Endodermal cell (in vitro differentiated cells): ENCODE data around the gene SCUBE3. TPM values are rescaled to one million over a fixed set of nuclear protein-coding genes. Genes with fewer than 3 reads are reported as not detected.
A peak's percentile ranks its signal among the peaks of the same experiment; 100 is the strongest.

Source experiments
- DNase-seq: peaks from one replicate; pipeline ENCODE4 v3.0.0-alpha.2; 2017
- H3K27ac ChIP-seq: 2 replicates; pipeline ENCODE4 v1.5.1; 2013; ENCODE audit warnings: mild to moderate bottlenecking, low read depth, low read length, moderate library complexity
- H3K27me3 ChIP-seq: 2 replicates; pipeline ENCODE4 v1.6.1; 2013; ENCODE audit warnings: mild to moderate bottlenecking, low read length, moderate library complexity; ENCODE audit not compliant: insufficient read depth, control insufficient read depth, poor library complexity, severe bottlenecking
- H3K36me3 ChIP-seq: 2 replicates; pipeline ENCODE4 v1.7.0; 2013; ENCODE audit warnings: mild to moderate bottlenecking, low read length, moderate library complexity; ENCODE audit not compliant: control insufficient read depth, insufficient read depth
- H3K4me1 ChIP-seq: one replicate; pipeline ENCODE4 v1.7.0; 2013; ENCODE audit warnings: low read length; ENCODE audit not compliant: control insufficient read depth, insufficient read depth
- H3K4me3 ChIP-seq: 2 replicates; pipeline ENCODE4 v1.5.1; 2013; ENCODE audit warnings: mild to moderate bottlenecking, low read length, moderate library complexity
- H3K9ac ChIP-seq: 2 replicates; pipeline ENCODE4 v1.6.1; 2013; ENCODE audit warnings: mild to moderate bottlenecking, low read length, moderate library complexity; ENCODE audit not compliant: poor library complexity, severe bottlenecking; ENCODE audit errors: extremely low read depth
- H3K9me3 ChIP-seq: 2 replicates; pipeline ENCODE4 v1.6.1; 2013; ENCODE audit warnings: mild to moderate bottlenecking, low read length, moderate library complexity; ENCODE audit not compliant: control insufficient read depth
- H3K27ac Mint-ChIP-seq: 2 replicates; pipeline ENCODE4 v1.8.0; 2020; ENCODE audit warnings: mixed read lengths
- H3K27me3 Mint-ChIP-seq: 2 replicates; pipeline ENCODE4 v1.8.0; 2021; ENCODE audit warnings: mild to moderate bottlenecking, mixed read lengths; ENCODE audit not compliant: insufficient read depth
- H3K36me3 Mint-ChIP-seq: 2 replicates; pipeline ENCODE4 v1.8.0; 2020; ENCODE audit warnings: low read depth, mixed read lengths
- H3K4me1 Mint-ChIP-seq: 2 replicates; pipeline ENCODE4 v1.8.0; 2020; ENCODE audit warnings: mixed read lengths
- H3K4me3 Mint-ChIP-seq: 2 replicates; pipeline ENCODE4 v1.8.0; 2020; ENCODE audit warnings: mild to moderate bottlenecking, moderate library complexity, mixed read lengths
- H3K9me3 Mint-ChIP-seq: 2 replicates; pipeline ENCODE4 v1.8.0; 2020; ENCODE audit warnings: mild to moderate bottlenecking, mixed read lengths
- CTCF ChIP-seq: fragments of 200-600 bp; sonication (generic); conservative IDR thresholded peaks from 2 replicates; pipeline ENCODE4 v1.5.0; 2021; ENCODE audit warnings: antibody characterized with exemption, mild to moderate bottlenecking
- WGBS, 2 experiments: methylation state at CpG; one replicate each; pipeline versions ENCODE4 v1.1.5 to v1.1.7; 2013; ENCODE audit warnings: missing lambda C conversion rate in 2 of 2, mixed read lengths in 1 of 2; ENCODE audit not compliant: insufficient coverage in 1 of 2, insufficient read length in 1 of 2; 5-methylcytosine and 5-hydroxymethylcytosine counted together
- total RNA-seq, 2 donors: library from RNA; stranded (reverse); fragmentation: NEBNext Ultra II Directional in 1 of 2; extraction: Animal tissue kit (Norgen Biotek cat#: 25700) in 1 of 2; gene quantifications; 2 replicates in 1 of 2; 3 replicates in 1 of 2; pipeline ENCODE4 v1.2.1, GENCODE V29; 2021

The SCUBE3 gene
- total RNA-seq, 2 donors from 2014 or later: 0.27 to 0.86 TPM

GRCh38 chr6:35181933-35182612, 31.7 kb upstream of the SCUBE3 start:
- WGBS, 2 experiments: 53 to 55% methylated on average over 24 to 55 of the region's 55 CpGs
- peaks cover 4% of the 10 kb centered on the region for H3K4me1 ChIP-seq
- peak; percentile 73 for DNase-seq

GRCh38 chr6:35183281-35183680, 30.5 kb upstream of the SCUBE3 start:
- WGBS, 2 experiments: 87 to 90% methylated on average over 2 of the region's 2 CpGs
- Mint-ChIP-seq H3K9me3 (no peaks in the 10 kb centered on the region), H3K36me3 (no peaks in the 10 kb centered on the region), H3K4me3 (no peak overlapping the region), H3K27ac (no peak overlapping the region), H3K27me3 (peaks cover 75% of the 10 kb centered on the region), H3K4me1 (peaks cover 19% of the 10 kb centered on the region)
- H3K27ac ChIP-seq: no peak overlapping the region
- H3K9ac ChIP-seq: no peak overlapping the region
- no peak for DNase-seq
- H3K4me3 ChIP-seq: no peak overlapping the region
- H3K9me3 ChIP-seq: no peaks in the 10 kb centered on the region
- H3K36me3 ChIP-seq: no peaks in the 10 kb centered on the region
- H3K27me3 ChIP-seq: peaks cover 91% of the 10 kb centered on the region
- TF ChIP-seq CTCF: no peak
- peaks cover 4% of the 10 kb centered on the region for H3K4me1 ChIP-seq

More at GRCh38 chr6:35181933-35182612, 31.7 kb upstream of the SCUBE3 start:
- no peaks in the 10 kb centered on the region for H3K9me3 ChIP-seq
- H3K27ac Mint-ChIP-seq: no peak overlapping the region
- H3K9me3 Mint-ChIP-seq: no peaks in the 10 kb centered on the region
- no peak overlapping the region for H3K9ac ChIP-seq
- H3K27me3 Mint-ChIP-seq: peaks cover 65% of the 10 kb centered on the region
- H3K4me3 ChIP-seq: no peak overlapping the region
- H3K4me1 Mint-ChIP-seq: peaks cover 19% of the 10 kb centered on the region
- H3K27me3 ChIP-seq: peaks cover 87% of the 10 kb centered on the region
- TF ChIP-seq CTCF: no peak
- no peak overlapping the region for H3K4me3 Mint-ChIP-seq
- no peak overlapping the region for H3K27ac ChIP-seq
- H3K36me3 Mint-ChIP-seq: no peaks in the 10 kb centered on the region
- H3K36me3 ChIP-seq: no peaks in the 10 kb centered on the region

- no peak overlapping the region for H3K27ac Mint-ChIP-seq
- H3K27me3 ChIP-seq: peaks cover 90% of the 10 kb centered on the region
- no peak overlapping the region for H3K4me3 ChIP-seq
- H3K4me3 Mint-ChIP-seq: no peak overlapping the region
- no peaks in the 10 kb centered on the region for H3K36me3 Mint-ChIP-seq
- H3K4me1 Mint-ChIP-seq: peaks cover 16% of the 10 kb centered on the region
- no peak overlapping the region for H3K9ac ChIP-seq
- TF ChIP-seq CTCF: no peak
- peaks cover 2% of the 10 kb centered on the region for H3K9me3 ChIP-seq
- H3K4me1 ChIP-seq: peaks cover 4% of the 10 kb centered on the region
- peaks cover 76% of the 10 kb centered on the region for H3K27me3 Mint-ChIP-seq
- WGBS, 2 experiments: 83 to 89% methylated on average over 2 of the region's 2 CpGs
- H3K9me3 Mint-ChIP-seq: peaks cover under 1% of the 10 kb centered on the region
- no peaks in the 10 kb centered on the region for H3K36me3 ChIP-seq
- no peak overlapping the region for H3K27ac ChIP-seq
- DNase-seq: no peak
Measured at GRCh38 chr6:35183935-35184334, 29.8 kb upstream of the SCUBE3 start.
